Neural progenitor cell (in vitro differentiated cells): ENCODE data around the gene USP54. TPM values are rescaled to one million over a fixed set of nuclear protein-coding genes. Genes with fewer than 3 reads are reported as not detected.

Source experiments
- DNase-seq: peaks from one replicate; pipeline ENCODE4 v3.0.0-alpha.2; 2016; ENCODE audit warnings: low spot score
- H2AFZ ChIP-seq: fragments of 200-600 bp; sonication (generic); replicated peaks from 2 replicates; pipeline ENCODE4 v1.6.1; 2016; ENCODE audit warnings: antibody characterized with exemption
- H3F3A ChIP-seq: fragments of 200-600 bp; sonication (generic); 2 replicates; pipeline ENCODE4 v1.6.1; 2016; ENCODE audit warnings: antibody characterized with exemption, low read depth
- H3K27ac ChIP-seq: fragments of 200-600 bp; sonication (generic); 2 replicates; pipeline ENCODE4 v1.5.1; 2016; ENCODE audit warnings: mild to moderate bottlenecking
- H3K27me3 ChIP-seq: fragments of 200-600 bp; sonication (generic); 2 replicates; pipeline ENCODE4 v1.6.1; 2016; ENCODE audit warnings: mild to moderate bottlenecking, moderate library complexity
- H3K36me3 ChIP-seq: fragments of 200-600 bp; sonication (generic); 2 replicates; pipeline ENCODE4 v1.5.1; 2016
- H3K4me1 ChIP-seq: fragments of 200-600 bp; sonication (generic); 2 replicates; pipeline ENCODE4 v1.6.1; 2016; ENCODE audit warnings: mixed run types
- H3K4me2 ChIP-seq: fragments of 200-600 bp; sonication (generic); 2 replicates; pipeline ENCODE4 v1.6.1; 2016
- H3K4me3 ChIP-seq: fragments of 200-600 bp; sonication (generic); 2 replicates; pipeline ENCODE4 v1.5.1; 2016
- H3K79me2 ChIP-seq: fragments of 200-600 bp; sonication (generic); 2 replicates; pipeline ENCODE4 v1.6.1; 2016; ENCODE audit warnings: low read depth
- H3K9ac ChIP-seq: fragments of 200-600 bp; sonication (generic); 2 replicates; pipeline ENCODE4 v1.6.1; 2016
- H3K9me3 ChIP-seq: fragments of 200-600 bp; sonication (generic); 2 replicates; pipeline ENCODE4 v1.5.1; 2016; ENCODE audit warnings: low read depth
- H4K20me1 ChIP-seq: fragments of 200-600 bp; sonication (generic); 2 replicates; pipeline ENCODE4 v1.6.1; 2016; ENCODE audit warnings: low read depth
- H3K27ac Mint-ChIP-seq: 3 replicates; pipeline ENCODE4 v1.8.0; 2021; ENCODE audit warnings: mixed read lengths
- H3K27me3 Mint-ChIP-seq: 2 replicates; pipeline ENCODE4 v1.8.0; 2022; ENCODE audit warnings: low read depth, mild to moderate bottlenecking, inconsistent platforms, moderate library complexity, mixed read lengths; ENCODE audit not compliant: insufficient read depth
- H3K36me3 Mint-ChIP-seq: 3 replicates; pipeline ENCODE4 v1.8.0; 2021; ENCODE audit warnings: mixed read lengths
- H3K4me1 Mint-ChIP-seq: 3 replicates; pipeline ENCODE4 v1.8.0; 2021; ENCODE audit warnings: mixed read lengths
- H3K4me3 Mint-ChIP-seq: 3 replicates; pipeline ENCODE4 v1.8.0; 2021; ENCODE audit warnings: mild to moderate bottlenecking, moderate library complexity, mixed read lengths
- H3K9me3 Mint-ChIP-seq: 3 replicates; pipeline ENCODE4 v1.8.0; 2020; ENCODE audit warnings: mixed read lengths
- CTCF ChIP-seq: fragments of 200-600 bp; sonication (generic); IDR thresholded peaks from 2 replicates; pipeline ENCODE4 v1.5.1; 2017; ENCODE audit warnings: antibody characterized with exemption, mild to moderate bottlenecking
- EZH2 ChIP-seq: fragments of 200-600 bp; sonication (generic); IDR thresholded peaks from 2 replicates; pipeline ENCODE4 v1.6.1; 2017; ENCODE audit warnings: antibody characterized with exemption, mild to moderate bottlenecking, moderate library complexity
- EZH2phosphoT487 ChIP-seq: fragments of 200-600 bp; sonication (generic); IDR thresholded peaks from 2 replicates; pipeline ENCODE4 v1.6.1; 2017; ENCODE audit warnings: antibody characterized with exemption
- total RNA-seq: library from RNA; depleted of rRNA; stranded (reverse); fragments of >200 nt; gene quantifications from 2 replicates; pipeline ENCODE4 v1.2.3, GENCODE V29; 2015; ENCODE audit warnings: low replicate concordance

USP54 gene
- total RNA-seq, 1 donor from 2014 or later, result 97.2 TPM

DNA sequence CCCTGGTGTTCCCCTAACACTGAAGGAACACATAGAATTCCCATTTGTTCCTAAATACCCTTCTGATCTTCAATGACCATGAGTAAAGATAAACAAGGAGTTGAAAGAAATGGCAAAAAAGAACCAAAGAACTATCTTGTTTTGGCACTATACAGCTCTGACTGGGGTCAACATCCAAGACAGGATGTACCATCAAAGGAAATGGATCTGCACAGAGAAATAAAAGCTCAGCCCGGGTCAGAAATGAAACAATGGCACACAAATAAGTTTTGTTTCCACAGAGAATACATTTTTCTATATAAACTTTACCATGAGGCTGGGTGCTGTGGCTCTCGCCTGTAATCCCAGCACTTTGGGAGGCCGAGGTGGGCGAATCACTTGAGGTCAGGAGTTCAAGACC, 18.0 kb upstream of the USP54 start:
- no peak overlapping the region for H3K4me3 ChIP-seq
- no peaks in the 10 kb centered on the region for H3K27me3 ChIP-seq
- no peaks in the 10 kb centered on the region for H4K20me1 ChIP-seq
- Mint-ChIP-seq H3K27me3 (peaks cover 7% of the 10 kb centered on the region), H3K27ac (no peak overlapping the region), H3K4me1 (no peaks in the 10 kb centered on the region), H3K9me3 (no peaks in the 10 kb centered on the region), H3K4me3 (no peak overlapping the region), H3K36me3 (peaks cover 6% of the 10 kb centered on the region)
- no peak for TF ChIP-seq EZH2phosphoT487
- no peak for TF ChIP-seq CTCF
- TF ChIP-seq EZH2, result no peak
- no peak overlapping the region for H3K4me2 ChIP-seq
- no peaks in the 10 kb centered on the region for H3K4me1 ChIP-seq
- no peak overlapping the region for H3K27ac ChIP-seq
- no peak overlapping the region for H3K9ac ChIP-seq
- DNase-seq, result no peak
- H3K36me3 ChIP-seq, result no peaks in the 10 kb centered on the region
- no peaks in the 10 kb centered on the region for H3K9me3 ChIP-seq
- no peak overlapping the region for H2AFZ ChIP-seq
- H3F3A ChIP-seq, result no peaks in the 10 kb centered on the region
- H3K79me2 ChIP-seq, result peaks cover 56% of the 10 kb centered on the region

DNA sequence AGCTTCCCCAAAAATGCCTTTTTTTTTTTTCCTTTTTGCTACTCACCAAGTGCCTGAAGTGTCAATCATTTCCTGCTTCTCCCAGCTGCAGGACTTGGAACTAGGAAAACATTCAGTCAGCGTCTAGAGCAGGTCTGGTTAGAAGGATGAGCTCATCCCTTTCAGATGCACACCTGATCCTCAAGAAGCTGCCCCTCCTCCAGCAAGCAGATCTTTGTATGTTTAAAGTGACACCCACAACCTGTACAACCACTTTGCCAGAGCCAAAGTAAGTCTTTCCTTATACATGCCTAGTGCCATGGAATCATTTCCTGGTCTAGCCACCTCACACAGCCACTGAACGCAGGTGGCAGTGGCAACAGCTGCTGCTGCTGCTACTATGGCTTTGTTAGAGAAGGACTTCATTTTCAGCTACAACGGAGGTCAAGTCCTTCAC, 10.4 kb upstream of the USP54 start:
- Mint-ChIP-seq H3K4me3 (no peak overlapping the region), H3K27me3 (peaks cover 2% of the 10 kb centered on the region), H3K36me3 (peaks cover 4% of the 10 kb centered on the region), H3K27ac (no peak overlapping the region), H3K4me1 (peaks cover 7% of the 10 kb centered on the region), H3K9me3 (no peaks in the 10 kb centered on the region)
- Histone ChIP-seq H3K36me3 (no peaks in the 10 kb centered on the region), H3K4me2 (no peak overlapping the region), H3K9ac (no peak overlapping the region), H3F3A (peaks cover 6% of the 10 kb centered on the region), H3K4me3 (no peak overlapping the region), H3K9me3 (no peaks in the 10 kb centered on the region), H3K27me3 (no peaks in the 10 kb centered on the region), H2AFZ (no peak overlapping the region), H3K27ac (peak overlapping the region; percentile 29), H4K20me1 (peaks cover 13% of the 10 kb centered on the region), H3K79me2 (peaks cover 24% of the 10 kb centered on the region), H3K4me1 (no peaks in the 10 kb centered on the region)
- DNase-seq, result no peak
- no peak for TF ChIP-seq EZH2phosphoT487
- no peak for TF ChIP-seq CTCF
- no peak for TF ChIP-seq EZH2

GRCh38 chr10:73597346-73597745, 6.2 kb upstream of the USP54 start:
- H2AFZ ChIP-seq, result no peak overlapping the region
- no peaks in the 10 kb centered on the region for H3K9me3 Mint-ChIP-seq
- H3K9ac ChIP-seq, result no peak overlapping the region
- H3K27me3 Mint-ChIP-seq, result no peaks in the 10 kb centered on the region
- H3K4me2 ChIP-seq, result no peak overlapping the region
- peaks cover 14% of the 10 kb centered on the region for H3K4me1 Mint-ChIP-seq
- H3K36me3 ChIP-seq, result no peaks in the 10 kb centered on the region
- no peaks in the 10 kb centered on the region for H3K36me3 Mint-ChIP-seq
- peaks cover 4% of the 10 kb centered on the region for H3K4me1 ChIP-seq
- H3K27ac Mint-ChIP-seq, result no peak overlapping the region
- no peak for DNase-seq
- no peak overlapping the region for H3K27ac ChIP-seq
- no peaks in the 10 kb centered on the region for H3K27me3 ChIP-seq
- peaks cover 15% of the 10 kb centered on the region for H4K20me1 ChIP-seq
- no peak overlapping the region for H3K4me3 ChIP-seq
- peaks cover 13% of the 10 kb centered on the region for H3F3A ChIP-seq
- no peaks in the 10 kb centered on the region for H3K9me3 ChIP-seq
- H3K4me3 Mint-ChIP-seq, result no peak overlapping the region
- TF ChIP-seq CTCF (no peak), EZH2phosphoT487 (no peak), EZH2 (no peak)
- peaks cover 24% of the 10 kb centered on the region for H3K79me2 ChIP-seq

- Mint-ChIP-seq H3K27ac (no peak overlapping the region), H3K4me1 (peaks cover 26% of the 10 kb centered on the region), H3K4me3 (no peak overlapping the region), H3K27me3 (no peaks in the 10 kb centered on the region), H3K9me3 (no peaks in the 10 kb centered on the region), H3K36me3 (peaks cover 4% of the 10 kb centered on the region)
- DNase-seq, result no peak
- Histone ChIP-seq H3K27me3 (no peaks in the 10 kb centered on the region), H3K9me3 (no peaks in the 10 kb centered on the region), H3K4me1 (peaks cover 38% of the 10 kb centered on the region), H3F3A (peaks cover 31% of the 10 kb centered on the region), H4K20me1 (peaks cover 12% of the 10 kb centered on the region), H2AFZ (no peak overlapping the region), H3K9ac (no peak overlapping the region), H3K27ac (peak overlapping the region; percentile 31), H3K36me3 (no peaks in the 10 kb centered on the region), H3K4me2 (no peak overlapping the region), H3K79me2 (peaks cover 32% of the 10 kb centered on the region), H3K4me3 (no peak overlapping the region)
- TF ChIP-seq EZH2phosphoT487, result no peak
- TF ChIP-seq EZH2, result no peak
- no peak for TF ChIP-seq CTCF
These were observed 2.7 kb upstream of the USP54 start for GRCh38 chr10:73593812-73594211.
